ENCODE results near the gene SLC39A7. TPM values are rescaled to one million over a fixed set of nuclear protein-coding genes. Genes with fewer than 3 reads are reported as not detected.

SLC39A7 gene
- total and polyA plus RNA-seq, 8 donors = 41.6 to 111 (median 64.5) TPM

GRCh38 chr6:33248643-33248931, 47.9 kb downstream of the SLC39A7 start:
- peak overlapping the region; percentile 6 to 54 (median 34) for H3K4me3 ChIP-seq
- peak overlapping the region; percentile 61 to 82 (median 72) for H3K27ac ChIP-seq
- no peaks in the 10 kb centered on the region for H3K9me3 ChIP-seq
- peaks cover 0 to 6% (median 0%) of the 10 kb centered on the region in 3 donors for H3K4me1 ChIP-seq
- 0 to 1% methylated on average over 18 of the region's 18 CpGs for WGBS, 2 donors
- FAIRE-seq = no peak
- peak in 1 of 4 donors; percentile 7 for TF ChIP-seq CTCF (IDR thresholded peaks at IDR 0.05)
- DNase-seq = no peak
- intact Hi-C loops (cut with DNase I) = loop anchor here in 2 of 3 donors (5.0 kb wide), 2 partner anchors 86 to 236 kb away; no protein-coding TSS in a partner anchor
- no peaks in the 10 kb centered on the region for H3K27me3 ChIP-seq
- peaks cover 0 to under 1% (median 0%) of the 10 kb centered on the region in 3 donors for H3K36me3 ChIP-seq
- ATAC-seq = peak; percentile 10 to 21 (median 18)

GRCh38 chr6:33248932-33249731, 48.5 kb downstream of the SLC39A7 start:
- DNase-seq = peak; percentile 91 to 99 (median 98)
- peak; percentile 89 for FAIRE-seq

GRCh38 chr6:33249732-33250630, 49.3 kb downstream of the SLC39A7 start:
- intact Hi-C loops (cut with DNase I) = loop anchor here in 2 of 3 donors (5.0 kb wide), 2 partner anchors 88 to 238 kb away; no protein-coding TSS in a partner anchor
- ATAC-seq = no peak
- FAIRE-seq = no peak
- peak in 5 of 6 donors; percentile 21 to 62 (median 35) for DNase-seq
- Histone ChIP-seq H3K27me3 (no peaks in the 10 kb centered on the region), H3K27ac (peak overlapping the region; percentile 73 to 87 (median 80)), H3K4me3 (peak overlapping the region; percentile 24 to 54 (median 38)), H3K9me3 (no peaks in the 10 kb centered on the region), H3K4me1 (peaks cover 0 to 6% (median 0%) of the 10 kb centered on the region in 3 donors), H3K36me3 (peaks cover 0 to 3% (median 0%) of the 10 kb centered on the region in 3 donors)
- WGBS, 2 donors = 13 to 20% methylated on average over 15 of the region's 15 CpGs
- TF ChIP-seq CTCF (IDR thresholded peaks at IDR 0.05) = no peak

More at GRCh38 chr6:33248932-33249731, 48.5 kb downstream of the SLC39A7 start:
- ATAC-seq = peak; percentile 92 to 97 (median 94)
- no peaks in the 10 kb centered on the region for H3K27me3 ChIP-seq
- peak overlapping the region; percentile 24 to 54 (median 38) for H3K4me3 ChIP-seq
- intact Hi-C loops (cut with DNase I) = loop anchor here in 2 of 3 donors (5.0 kb wide), 2 partner anchors 87 to 237 kb away; no protein-coding TSS in a partner anchor
- no peak for TF ChIP-seq CTCF (IDR thresholded peaks at IDR 0.05)
- H3K4me1 ChIP-seq = peaks cover 0 to 6% (median 0%) of the 10 kb centered on the region in 3 donors
- H3K27ac ChIP-seq = peak overlapping the region; percentile 73 to 87 (median 82)
- peaks cover 0 to 3% (median 0%) of the 10 kb centered on the region in 3 donors for H3K36me3 ChIP-seq
- no peaks in the 10 kb centered on the region for H3K9me3 ChIP-seq
- WGBS, 2 donors = 0% methylated on average over 48 to 58 of the region's 58 CpGs

GRCh38 chr6:33250731-33251130, 50.1 kb downstream of the SLC39A7 start:
- DNase-seq (no peak), ATAC-seq (no peak), FAIRE-seq (no peak)
- peaks cover 0 to 5% (median 0%) of the 10 kb centered on the region in 3 donors for H3K36me3 ChIP-seq
- H3K4me1 ChIP-seq = peaks cover 0 to 6% (median 0%) of the 10 kb centered on the region in 3 donors
- H3K27ac ChIP-seq = no peak overlapping the region
- 93 to 96% methylated on average over 13 of the region's 13 CpGs for WGBS, 2 donors
- TF ChIP-seq CTCF (IDR thresholded peaks at IDR 0.05) = no peak
- H3K27me3 ChIP-seq = no peaks in the 10 kb centered on the region
- no peaks in the 10 kb centered on the region for H3K9me3 ChIP-seq
- intact Hi-C loops (cut with DNase I) = no loop called here
- H3K4me3 ChIP-seq = no peak overlapping the region
